Astrocyte (in vitro differentiated cells and primary cell): ENCODE measurements around the gene NCOR2. TPM values are rescaled to one million over a fixed set of nuclear protein-coding genes. Genes with fewer than 3 reads are reported as not detected.

Source experiments
- DNase-seq: peaks from one replicate; pipeline ENCODE4 v3.0.0-alpha.2; 2010; ENCODE audit warnings: low read depth
- FAIRE-seq: peaks from 2 replicates; lab custom pipeline; 2011; peaks lifted over from hg19 to GRCh38; lab: Jason Lieb, UNC
- H2AFZ ChIP-seq: 2 replicates; pipeline ENCODE4 v1.6.0; 2012; ENCODE audit warnings: low read depth, low read length, inconsistent platforms
- H3K27ac ChIP-seq: 2 replicates; pipeline ENCODE4 v1.5.1; 2011; ENCODE audit warnings: low read depth, low read length, inconsistent platforms
- H3K27me3 ChIP-seq: 2 replicates; pipeline ENCODE4 v1.6.0; 2011; ENCODE audit warnings: low read length, inconsistent platforms; ENCODE audit not compliant: insufficient read depth
- H3K36me3 ChIP-seq: 2 replicates; pipeline ENCODE4 v1.5.1; 2011; ENCODE audit warnings: low read length, inconsistent platforms; ENCODE audit not compliant: insufficient read depth
- H3K4me1 ChIP-seq: 2 replicates; pipeline ENCODE4 v1.5.1; 2011; ENCODE audit warnings: low read length, inconsistent platforms; ENCODE audit not compliant: insufficient read depth
- H3K4me2 ChIP-seq: 2 replicates; pipeline ENCODE4 v1.6.0; 2012; ENCODE audit warnings: low read length, inconsistent platforms
- H3K4me3 ChIP-seq: 2 replicates; pipeline ENCODE4 v1.5.1; 2011; ENCODE audit warnings: low read depth, mild to moderate bottlenecking, low read length, inconsistent platforms; ENCODE audit not compliant: insufficient read depth
- H3K79me2 ChIP-seq: 2 replicates; pipeline ENCODE4 v1.6.0; 2012; ENCODE audit warnings: mild to moderate bottlenecking, low read length, inconsistent platforms; ENCODE audit not compliant: insufficient read depth
- H3K9ac ChIP-seq: 2 replicates; pipeline ENCODE4 v1.6.0; 2012; ENCODE audit warnings: mild to moderate bottlenecking, low read length, inconsistent platforms
- H3K9me3 ChIP-seq: 2 replicates; pipeline ENCODE4 v1.5.1; 2012; ENCODE audit warnings: low read depth, mild to moderate bottlenecking, low read length, inconsistent platforms; ENCODE audit not compliant: insufficient read depth
- H4K20me1 ChIP-seq: 2 replicates; pipeline ENCODE4 v1.6.0; 2012; ENCODE audit warnings: low read length, inconsistent platforms; ENCODE audit not compliant: insufficient read depth
- H3K27ac Mint-ChIP-seq: one replicate; pipeline ENCODE4 v1.8.0; 2021; ENCODE audit warnings: mild to moderate bottlenecking, mixed read lengths; ENCODE audit not compliant: unreplicated experiment
- H3K27me3 Mint-ChIP-seq: one replicate; pipeline ENCODE4 v1.8.0; 2021; ENCODE audit warnings: low read depth, mixed read lengths; ENCODE audit not compliant: unreplicated experiment
- H3K36me3 Mint-ChIP-seq: one replicate; pipeline ENCODE4 v1.8.0; 2021; ENCODE audit warnings: low read depth, mixed read lengths; ENCODE audit not compliant: unreplicated experiment
- H3K4me1 Mint-ChIP-seq: one replicate; pipeline ENCODE4 v1.8.0; 2021; ENCODE audit warnings: low read depth, mixed read lengths; ENCODE audit not compliant: unreplicated experiment
- H3K4me3 Mint-ChIP-seq: one replicate; pipeline ENCODE4 v1.8.0; 2021; ENCODE audit warnings: mild to moderate bottlenecking, moderate library complexity, mixed read lengths; ENCODE audit not compliant: unreplicated experiment
- H3K9me3 Mint-ChIP-seq: one replicate; pipeline ENCODE4 v1.8.0; 2021; ENCODE audit warnings: mild to moderate bottlenecking, mixed read lengths; ENCODE audit not compliant: unreplicated experiment
- CTCF ChIP-seq: IDR thresholded peaks from 2 replicates; pipeline ENCODE4 v1.5.1; 2011; ENCODE audit warnings: low read depth, mild to moderate bottlenecking, inconsistent platforms, low read length, moderate library complexity; ENCODE audit not compliant: insufficient read depth
- EZH2 ChIP-seq: IDR thresholded peaks from 2 replicates; pipeline ENCODE4 v1.6.1; 2012; ENCODE audit warnings: mild to moderate bottlenecking, low read length, inconsistent platforms; ENCODE audit not compliant: insufficient read depth
- total RNA-seq: library from RNA; stranded (reverse); gene quantifications from 2 replicates; pipeline ENCODE4 v1.2.1, GENCODE V29; 2021

Gene NCOR2
- total RNA-seq, 1 donor from 2014 or later, result 425 TPM

- Mint-ChIP-seq H3K36me3 (peaks cover 13% of the 10 kb centered on the region), H3K27ac (no peak overlapping the region), H3K4me3 (no peak overlapping the region), H3K27me3 (peaks cover 47% of the 10 kb centered on the region), H3K9me3 (peaks cover 12% of the 10 kb centered on the region), H3K4me1 (no peaks in the 10 kb centered on the region)
- Histone ChIP-seq H3K4me1 (peaks cover 18% of the 10 kb centered on the region), H3K4me3 (no peak overlapping the region), H3K9me3 (peaks cover 3% of the 10 kb centered on the region), H3K9ac (no peak overlapping the region), H2AFZ (no peak overlapping the region), H4K20me1 (no peaks in the 10 kb centered on the region), H3K36me3 (no peaks in the 10 kb centered on the region), H3K27ac (no peak overlapping the region), H3K79me2 (no peaks in the 10 kb centered on the region), H3K4me2 (no peak overlapping the region), H3K27me3 (no peaks in the 10 kb centered on the region)
- TF ChIP-seq EZH2 (no peak), CTCF (no peak)
- DNase-seq, result no peak
- FAIRE-seq, result no peak
Measured at GRCh38 chr12:124610021-124610612, 42.7 kb upstream of the NCOR2 start.

GRCh38 chr12:124609041-124609989 lies 41.9 kb upstream of the NCOR2 start:
- no peak for TF ChIP-seq EZH2
- no peak for TF ChIP-seq CTCF
- Mint-ChIP-seq H3K27me3 (peaks cover 53% of the 10 kb centered on the region), H3K9me3 (peaks cover 11% of the 10 kb centered on the region), H3K27ac (no peak overlapping the region), H3K4me1 (peaks cover 4% of the 10 kb centered on the region), H3K36me3 (peaks cover 11% of the 10 kb centered on the region), H3K4me3 (no peak overlapping the region)
- Histone ChIP-seq H3K9me3 (peaks cover 2% of the 10 kb centered on the region), H3K79me2 (no peaks in the 10 kb centered on the region), H2AFZ (no peak overlapping the region), H4K20me1 (no peaks in the 10 kb centered on the region), H3K27me3 (no peaks in the 10 kb centered on the region), H3K27ac (no peak overlapping the region), H3K4me3 (no peak overlapping the region), H3K36me3 (no peaks in the 10 kb centered on the region), H3K4me2 (peak overlapping the region; percentile 33), H3K4me1 (peaks cover 18% of the 10 kb centered on the region), H3K9ac (no peak overlapping the region)
- no peak for FAIRE-seq
- DNase-seq, result no peak
